Epithelial cell of esophagus (primary cell): ENCODE data around the gene CALML6.

Experiments
- DNase-seq: peaks from one replicate; pipeline ENCODE4 v3.0.0; 2010; ENCODE audit warnings: low read depth
- H3K4me3 ChIP-seq: 2 replicates; pipeline ENCODE4 v1.5.1; 2011; ENCODE audit warnings: mild to moderate bottlenecking, low read length, control low read depth
- CTCF ChIP-seq: IDR thresholded peaks from 2 replicates; pipeline ENCODE4 v1.5.1; 2011; ENCODE audit warnings: low read depth, mild to moderate bottlenecking, low read length, control low read depth, inconsistent platforms; ENCODE audit not compliant: insufficient read depth; ENCODE audit errors: missing control alignments

Gene CALML6

DNA sequence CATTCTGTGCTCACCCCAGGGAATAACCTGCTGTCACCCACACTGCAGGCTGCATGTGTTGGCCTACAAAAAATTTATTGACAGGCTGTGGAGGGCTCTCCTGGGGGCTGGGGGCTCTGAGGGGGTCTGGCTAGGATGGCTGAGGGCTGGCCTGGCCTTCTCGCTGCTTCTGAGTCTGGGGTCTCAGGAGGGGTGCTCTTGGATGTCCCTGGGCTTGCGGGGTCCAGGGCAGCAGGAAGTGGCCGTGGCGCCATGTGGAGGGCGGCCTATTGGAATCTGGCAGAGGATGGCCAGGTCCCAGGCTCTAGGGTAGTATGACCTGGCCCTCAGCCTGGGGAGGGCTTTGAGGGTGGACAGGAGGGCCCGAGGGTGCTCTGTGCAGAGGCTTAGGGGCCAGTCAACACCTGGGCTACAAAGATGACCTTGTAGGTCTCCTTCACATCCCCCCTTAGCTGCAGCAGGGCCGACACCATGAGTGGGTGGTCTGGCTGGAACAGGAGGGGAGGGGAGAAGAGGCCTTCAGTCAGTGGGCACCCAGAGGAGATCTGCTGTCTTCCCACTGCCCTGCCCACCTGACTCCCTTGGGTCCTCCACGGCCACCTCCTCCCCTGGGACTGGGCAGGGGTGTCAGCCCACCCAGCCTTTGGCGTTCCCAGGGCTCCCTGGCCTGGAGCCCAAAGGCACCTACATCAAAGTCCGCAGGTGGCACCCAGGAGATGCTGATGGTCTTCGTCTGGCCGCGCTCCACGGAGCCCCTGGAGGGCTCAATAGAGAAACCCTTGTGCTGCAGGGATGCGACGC lies 7.0 kb downstream of the CALML6 start:
- no peak for DNase-seq
- H3K4me3 ChIP-seq, result no peak overlapping the region
- TF ChIP-seq CTCF, result no peak

GRCh38 chr1:1922702-1922955 lies 7.6 kb downstream of the CALML6 start:
- H3K4me3 ChIP-seq, result no peak overlapping the region
- no peak for TF ChIP-seq CTCF
- no peak for DNase-seq

- H3K4me3 ChIP-seq, result no peak overlapping the region
- TF ChIP-seq CTCF, result no peak
- DNase-seq, result no peak
Measured at GRCh38 chr1:1922956-1923833, 8.1 kb downstream of the CALML6 start.

DNA sequence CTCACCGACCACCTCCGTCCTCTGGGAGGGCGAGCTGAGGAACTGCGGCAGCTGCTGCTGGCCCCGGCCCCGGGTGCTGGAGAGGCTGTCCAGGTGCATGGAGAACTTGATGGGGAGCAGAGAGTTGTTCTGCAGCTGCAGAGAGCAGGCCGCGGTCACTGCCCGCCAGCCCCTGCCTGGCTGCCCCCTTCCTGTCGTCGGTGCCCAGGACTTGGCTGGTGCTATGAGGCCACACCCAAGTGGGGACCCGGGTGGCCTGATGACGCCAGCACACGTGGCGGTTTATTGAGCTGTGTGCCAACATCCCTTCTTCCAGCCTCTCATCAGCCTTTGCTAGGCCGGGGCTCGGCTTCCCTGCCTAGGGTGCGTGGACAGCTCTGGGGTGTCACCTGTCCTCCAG lies 9.3 kb downstream of the CALML6 start:
- no peak for TF ChIP-seq CTCF

DNA sequence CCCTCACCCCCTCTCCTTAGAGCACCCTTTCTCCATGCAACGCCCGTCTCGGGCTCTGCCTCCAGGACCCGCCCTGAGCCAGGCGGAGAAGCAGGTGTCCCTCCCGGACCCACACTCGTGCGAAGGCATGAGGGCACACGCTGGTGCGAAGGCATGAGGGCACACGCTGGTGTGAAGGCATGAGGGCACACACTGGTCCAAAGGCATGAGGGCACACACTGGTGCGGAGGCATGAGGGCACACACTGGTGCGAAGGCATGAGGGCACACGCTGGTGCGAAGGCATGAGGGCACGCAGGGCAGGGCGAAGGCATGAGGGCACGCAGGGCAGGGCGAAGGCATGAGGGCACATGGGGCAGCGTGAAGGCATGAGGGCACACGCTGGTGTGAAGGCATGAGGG lies 9.8 kb downstream of the CALML6 start:
- H3K4me3 ChIP-seq, result no peak overlapping the region
- DNase-seq, result no peak
- no peak for TF ChIP-seq CTCF

More for the DNA sequence above, 9.3 kb downstream of the CALML6 start:
- no peak for DNase-seq
- H3K4me3 ChIP-seq, result no peak overlapping the region

DNA sequence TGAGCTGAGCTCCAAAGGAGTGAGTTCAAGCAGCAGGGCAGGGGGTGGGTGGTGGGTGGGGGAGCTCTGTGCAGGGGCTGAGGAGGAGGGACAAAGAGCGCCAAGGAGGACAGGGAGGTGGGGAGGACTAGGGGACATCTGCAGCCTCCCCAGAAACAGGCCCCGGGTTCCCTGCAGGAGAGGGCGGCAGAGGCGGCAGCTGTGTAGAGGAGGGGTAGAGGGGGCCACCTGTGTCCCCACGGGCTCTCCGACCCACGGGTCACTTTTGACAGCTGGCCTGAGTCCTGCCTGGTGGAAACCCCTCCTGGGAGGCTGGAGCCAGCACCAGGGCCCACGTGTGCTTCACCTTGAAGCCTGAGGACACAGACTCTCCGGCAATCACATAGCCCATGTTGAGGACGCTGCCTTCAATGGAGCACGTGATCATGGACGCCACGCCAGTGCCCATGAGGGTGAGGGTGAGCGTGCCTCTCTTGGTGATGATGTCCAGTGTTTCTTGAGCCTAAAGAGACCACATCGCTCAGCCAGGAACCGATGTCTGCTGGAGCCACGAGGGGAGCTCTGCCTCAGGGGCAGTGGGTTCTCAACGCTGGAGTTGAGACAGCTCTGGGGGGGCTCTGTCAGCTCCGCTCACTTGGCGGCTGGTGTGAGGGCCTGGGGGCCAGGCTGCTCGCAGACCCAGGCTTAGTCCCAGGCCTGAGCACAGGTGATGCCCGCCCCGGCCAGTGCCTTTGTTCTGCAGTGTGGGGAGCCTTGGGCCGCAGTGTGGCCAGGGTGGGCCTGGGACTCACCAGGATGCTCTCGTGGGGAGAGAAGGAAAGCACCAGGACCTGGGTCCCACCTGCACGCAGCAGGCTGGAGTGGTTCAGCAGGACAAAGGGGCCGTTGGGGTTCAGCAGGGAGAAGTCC lies 10.6 kb downstream of the CALML6 start:
- H3K4me3 ChIP-seq, result no peak overlapping the region
- no peak for DNase-seq
- no peak for TF ChIP-seq CTCF
